Frontal cortex (tissue), 4 donors: Measurements from ENCODE around the gene CFAP299. TPM values are rescaled to one million over a fixed set of nuclear protein-coding genes. Genes with fewer than 3 reads are reported as not detected.

Source experiments
- DNase-seq, 2 donors: peaks; one replicate each; pipeline ENCODE4 v3.0.0; 2012; ENCODE audit warnings: low spot score in 2 of 2
- FAIRE-seq: peaks from 2 replicates; lab custom pipeline; 2012; peaks lifted over from hg19 to GRCh38; lab: Jason Lieb, UNC
- total RNA-seq: library from RNA; depleted of rRNA; stranded (reverse); fragments of >200 nt; gene quantifications from one replicate; pipeline ENCODE4 v1.2.3, GENCODE V29; 2014
- donor health status: control.
- donor health status: control.
- donor health status: control.

Gene CFAP299
- total RNA-seq, 1 donor from 2014 or later, result 1.2 TPM

DNA sequence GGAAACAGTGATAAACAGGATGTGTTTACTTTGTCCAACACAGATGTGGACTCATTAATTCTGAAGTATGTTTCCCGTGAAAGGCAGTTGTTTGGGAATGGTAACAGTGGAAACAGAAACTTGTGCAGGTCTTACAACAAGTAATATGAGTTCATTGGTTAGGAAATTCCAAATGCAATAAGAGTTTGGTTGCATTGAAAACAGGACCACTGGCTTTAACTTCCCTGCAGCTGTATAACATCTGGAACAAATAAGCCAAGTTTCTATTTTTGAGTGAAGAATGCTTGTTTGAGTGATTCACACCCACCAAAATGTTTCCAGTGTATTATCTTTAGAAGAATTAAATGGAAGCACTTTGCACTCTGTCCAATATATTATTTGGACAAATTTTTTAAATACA is 612.6 kb downstream of the CFAP299 start:
- DNase-seq (no peak), FAIRE-seq (no peak)

DNA sequence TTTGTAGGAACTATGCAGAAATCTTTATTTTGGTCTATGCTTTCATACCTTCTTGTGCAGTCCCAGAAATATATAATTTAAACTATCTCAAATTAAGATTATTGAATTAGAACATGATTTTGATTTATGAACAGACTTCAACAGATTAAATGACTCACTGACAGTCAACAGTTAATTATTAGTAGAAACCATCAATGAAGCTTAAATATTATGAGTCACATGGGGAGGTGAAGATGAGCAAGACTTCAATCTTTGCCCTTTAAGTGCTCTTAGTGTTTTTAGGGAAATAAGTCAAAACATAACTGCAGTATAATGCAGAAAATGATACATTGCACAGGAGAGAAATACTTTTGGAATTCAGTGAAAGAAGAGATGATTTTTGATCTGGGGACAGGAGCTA is 613.5 kb downstream of the CFAP299 start:
- FAIRE-seq, result no peak
- DNase-seq, result no peak

GRCh38 chr4:80956421-80956820 is 620.9 kb downstream of the CFAP299 start:
- FAIRE-seq (no peak), DNase-seq (no peak)

- DNase-seq (no peak), FAIRE-seq (no peak)
These were observed 627.5 kb downstream of the CFAP299 start for GRCh38 chr4:80963051-80963450.

DNA sequence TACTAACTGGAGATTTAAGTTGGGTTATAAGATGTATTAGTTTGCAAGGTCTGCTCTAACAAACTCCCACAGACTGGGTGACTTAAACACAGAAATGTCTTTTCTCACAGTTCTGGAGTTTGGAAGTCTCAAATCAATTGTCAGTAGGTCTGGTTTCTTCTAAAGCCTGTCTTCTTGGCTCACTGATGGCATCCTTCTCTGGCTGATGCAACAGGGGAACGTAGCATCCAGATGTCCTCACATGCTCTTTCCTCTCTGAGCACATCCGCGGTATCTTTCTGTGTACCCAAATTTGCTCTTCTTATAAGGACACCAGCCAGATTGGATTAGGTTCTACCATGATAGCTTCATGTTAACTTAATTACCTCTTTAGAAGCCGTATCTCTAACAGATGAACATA is 631.8 kb downstream of the CFAP299 start:
- no peak for DNase-seq
- FAIRE-seq, result no peak

GRCh38 chr4:80980239-80980638 is 644.7 kb downstream of the CFAP299 start:
- no peak for FAIRE-seq

DNA sequence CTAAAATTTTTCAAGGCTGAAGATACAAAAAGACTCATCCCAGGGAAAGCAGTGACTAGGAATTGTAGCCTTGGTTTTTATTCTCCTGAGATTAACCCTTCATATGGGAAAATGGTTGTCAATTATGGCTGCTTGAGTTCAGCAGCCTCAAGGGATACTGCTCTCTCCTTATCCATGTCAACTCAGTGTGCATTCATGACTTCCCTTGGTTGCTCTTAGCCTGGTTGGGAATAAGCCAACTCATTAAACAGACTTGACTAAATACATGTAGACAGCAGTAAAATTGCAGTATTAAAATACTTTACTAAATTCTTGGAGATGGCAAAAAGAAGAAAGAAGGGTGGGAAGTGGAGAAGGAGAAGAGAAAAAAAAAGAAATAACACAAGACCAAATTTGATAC is 650.5 kb downstream of the CFAP299 start:
- FAIRE-seq, result no peak
- DNase-seq, result no peak

More at GRCh38 chr4:80980239-80980638, 644.7 kb downstream of the CFAP299 start:
- no peak for DNase-seq

- no peak for FAIRE-seq
- peak in 1 of 2 donors; percentile 10 for DNase-seq
These were observed 654.5 kb downstream of the CFAP299 start for GRCh38 chr4:80989921-80990544.

GRCh38 chr4:80990851-80991250 is 655.3 kb downstream of the CFAP299 start:
- FAIRE-seq (no peak), DNase-seq (no peak)

DNA sequence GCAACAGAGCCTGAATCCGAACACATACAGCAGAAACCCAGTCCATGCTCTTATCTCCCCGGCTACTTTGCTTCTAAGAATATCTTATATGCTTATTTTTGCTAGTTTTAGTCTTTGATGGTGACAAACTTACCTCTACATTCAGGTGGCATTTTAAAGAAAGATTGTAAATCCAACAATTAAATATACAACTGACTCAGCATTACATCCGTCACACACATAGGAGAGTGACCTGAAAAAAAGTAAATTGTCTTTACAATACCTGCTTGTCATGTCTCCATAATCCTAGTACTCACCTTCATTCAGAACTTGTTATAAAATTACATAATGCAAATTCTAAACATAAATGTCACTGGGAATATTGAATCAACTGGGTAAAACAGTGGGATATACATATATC is 664.4 kb downstream of the CFAP299 start:
- no peak for DNase-seq
- FAIRE-seq, result no peak

GRCh38 chr4:81003597-81004111 is 668.1 kb downstream of the CFAP299 start:
- DNase-seq (no peak), FAIRE-seq (no peak)

DNA sequence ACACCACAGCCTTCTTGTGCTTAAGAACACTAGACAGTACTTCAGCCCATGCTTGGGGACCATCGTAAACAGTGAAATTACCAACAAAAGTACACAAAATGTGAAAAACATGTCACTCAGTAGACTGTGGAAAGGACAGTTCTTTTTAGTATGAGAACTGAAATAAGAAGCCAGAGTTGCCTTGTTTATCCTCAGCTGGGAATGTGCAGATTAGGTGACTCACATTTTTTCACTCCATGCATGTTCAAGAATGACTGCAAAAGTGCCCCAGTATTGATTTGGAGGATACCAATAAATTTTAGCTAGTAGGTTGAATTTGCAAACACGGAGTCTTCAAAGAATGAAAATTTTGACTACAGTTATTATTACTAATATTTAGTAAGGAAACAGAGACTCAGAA is 671.9 kb downstream of the CFAP299 start:
- no peak for FAIRE-seq
- DNase-seq, result no peak

Other genes starting within 250 kb of the CFAP299 start
- gene PRDM8, start 138.2 kb upstream of the CFAP299 start, total RNA-seq, result 26.9 TPM
- gene FGF5, start 69.1 kb upstream of the CFAP299 start, total RNA-seq, result 0.82 TPM